ENCODE results near the gene SIN3B.

Gene SIN3B

GRCh38 chr19:16824658-16825311 is 4.4 kb upstream of the SIN3B start:
- DNase-seq (ENCODE audit: low spot score): no peak

GRCh38 chr19:16825312-16826052 is 3.7 kb upstream of the SIN3B start:
- DNase-seq (ENCODE audit: low spot score): no peak

DNA sequence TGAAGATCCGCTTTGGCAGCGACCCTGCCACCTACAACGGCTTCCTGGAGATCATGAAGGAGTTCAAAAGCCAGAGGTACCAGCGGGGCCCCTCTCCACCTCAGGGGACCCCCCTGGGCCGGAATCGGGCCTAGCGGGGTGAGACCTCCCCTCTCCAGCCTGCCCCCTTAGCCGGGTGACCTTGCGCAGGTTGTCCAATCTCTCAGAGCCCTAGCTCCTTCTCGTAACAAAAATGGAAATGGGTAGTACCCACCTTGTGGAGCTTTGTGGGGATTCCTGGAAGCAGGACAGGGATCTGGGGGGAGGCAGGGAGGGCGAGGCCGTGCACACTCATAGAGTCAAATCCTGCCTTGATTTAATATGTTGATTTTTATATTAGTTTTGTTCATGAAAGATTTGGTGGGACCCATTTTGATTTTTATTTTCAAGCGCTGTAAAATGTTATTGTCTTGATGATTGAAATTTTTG is 658 bp downstream of the SIN3B start:
- no peak for DNase-seq (ENCODE audit: low spot score)

- no peak for DNase-seq (ENCODE audit: low spot score)
Observed at GRCh38 chr19:16830679-16831078, 1.5 kb downstream of the SIN3B start.

DNA sequence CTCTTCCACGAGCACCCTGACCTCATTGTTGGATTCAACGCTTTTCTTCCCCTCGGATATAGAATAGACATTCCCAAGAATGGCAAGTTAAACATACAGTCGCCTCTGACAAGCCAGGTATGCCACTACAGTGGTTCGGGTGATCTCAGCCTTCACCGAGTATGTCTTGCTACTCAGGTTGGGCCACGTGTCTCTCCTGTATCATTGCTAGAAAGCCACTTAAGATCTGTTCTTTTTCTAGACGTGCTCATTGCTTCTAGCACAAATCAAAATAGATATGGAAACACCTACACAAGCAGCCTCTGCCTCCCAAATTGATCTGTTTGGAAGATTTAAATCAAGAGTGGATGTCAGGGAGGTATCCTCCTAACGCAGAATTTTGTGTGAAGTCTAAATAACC is 2.3 kb downstream of the SIN3B start:
- DNase-seq (ENCODE audit: low spot score): no peak

- no peak for DNase-seq (ENCODE audit: low spot score)
Observed at GRCh38 chr19:16834747-16835146, 5.5 kb downstream of the SIN3B start.

DNA sequence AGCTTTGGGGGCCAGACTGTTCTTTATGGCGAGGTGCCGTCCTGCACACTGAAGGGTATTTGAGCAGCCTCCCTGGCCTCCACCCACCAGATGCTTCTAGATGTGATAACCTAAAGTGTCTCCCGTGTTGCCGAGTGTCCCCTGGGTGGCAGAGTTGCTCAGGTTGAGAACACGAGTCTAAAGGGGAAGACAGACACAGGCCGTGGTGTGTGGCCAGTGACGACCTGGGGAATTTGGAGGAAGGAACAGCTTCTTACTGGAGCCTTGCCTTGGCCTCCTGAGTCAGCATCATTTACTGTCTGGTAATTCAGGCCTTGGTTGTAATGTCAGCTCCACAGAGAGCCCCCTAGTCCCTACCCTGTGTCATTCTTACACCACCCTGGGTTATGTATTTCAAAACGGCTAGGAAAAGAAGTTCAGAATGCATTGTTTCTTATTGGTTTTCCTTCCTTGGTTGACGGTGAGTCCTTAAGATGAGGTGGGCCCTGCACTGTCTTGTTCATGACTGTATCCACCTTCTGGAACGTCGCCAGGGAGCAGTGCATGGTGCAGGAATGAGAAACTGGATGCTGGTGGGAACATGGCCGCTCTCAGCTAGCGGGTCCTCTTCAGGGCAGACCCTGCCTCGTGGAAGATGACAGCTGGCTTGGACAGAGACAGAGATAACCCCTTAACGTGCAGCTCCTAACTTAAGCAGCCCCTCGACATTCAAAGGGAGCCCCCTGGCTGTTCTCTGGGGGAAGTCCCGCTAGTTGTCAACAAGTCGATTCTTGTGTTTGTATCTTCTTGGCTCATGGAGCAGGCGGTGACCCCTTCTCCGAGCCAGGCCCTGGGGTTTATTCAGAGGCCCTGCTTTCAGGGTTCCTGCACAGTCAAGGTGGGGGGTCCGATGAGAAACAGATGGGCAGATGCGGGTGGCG is 7.2 kb downstream of the SIN3B start:
- DNase-seq (ENCODE audit: low spot score): no peak

- DNase-seq (ENCODE audit: low spot score): no peak
Observed at GRCh38 chr19:16837035-16837362, 7.8 kb downstream of the SIN3B start.

DNA sequence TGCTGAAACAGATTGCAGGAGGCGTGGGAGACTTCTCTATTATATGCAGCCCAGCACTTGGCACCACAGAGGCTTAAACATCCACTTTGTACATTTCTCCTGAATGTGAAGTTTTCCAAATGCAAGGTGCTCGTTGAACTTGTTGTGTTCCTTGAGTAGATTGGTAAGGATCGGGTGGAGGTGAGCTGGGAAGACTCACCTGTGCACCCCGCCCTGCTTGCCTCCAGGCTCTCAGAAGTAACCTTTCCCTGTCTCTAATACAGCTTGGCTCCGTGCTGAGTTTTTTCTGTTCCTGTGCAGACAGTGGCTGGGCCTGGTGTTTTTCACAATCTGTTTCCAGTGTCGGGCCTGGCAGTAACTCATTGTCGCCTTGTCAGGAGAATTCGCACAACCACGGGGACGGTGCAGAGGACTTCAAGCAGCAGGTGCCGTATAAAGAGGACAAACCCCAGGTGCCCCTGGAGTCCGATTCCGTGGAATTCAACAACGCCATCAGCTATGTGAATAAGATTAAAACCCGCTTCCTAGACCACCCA is 12.3 kb downstream of the SIN3B start:
- no peak for DNase-seq (ENCODE audit: low spot score)

DNA sequence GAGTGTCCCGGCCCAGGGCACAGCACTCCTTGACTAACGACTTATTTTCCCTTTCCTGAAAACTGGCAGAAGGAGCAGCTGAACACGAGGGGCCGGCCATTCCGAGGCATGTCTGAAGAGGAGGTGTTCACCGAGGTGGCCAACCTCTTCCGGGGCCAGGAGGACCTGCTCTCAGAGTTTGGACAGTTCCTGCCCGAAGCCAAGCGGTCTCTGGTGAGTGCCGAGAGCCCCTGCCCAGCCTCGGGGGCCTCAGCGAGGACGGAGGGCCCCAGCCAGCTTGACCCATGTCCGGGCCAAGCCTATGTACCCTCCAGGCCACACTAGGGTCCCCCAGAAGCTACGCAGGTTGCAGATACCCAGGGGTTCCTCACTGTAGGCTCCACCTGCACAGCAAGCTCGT is 17.7 kb downstream of the SIN3B start:
- DNase-seq (ENCODE audit: low spot score): no peak

DNA sequence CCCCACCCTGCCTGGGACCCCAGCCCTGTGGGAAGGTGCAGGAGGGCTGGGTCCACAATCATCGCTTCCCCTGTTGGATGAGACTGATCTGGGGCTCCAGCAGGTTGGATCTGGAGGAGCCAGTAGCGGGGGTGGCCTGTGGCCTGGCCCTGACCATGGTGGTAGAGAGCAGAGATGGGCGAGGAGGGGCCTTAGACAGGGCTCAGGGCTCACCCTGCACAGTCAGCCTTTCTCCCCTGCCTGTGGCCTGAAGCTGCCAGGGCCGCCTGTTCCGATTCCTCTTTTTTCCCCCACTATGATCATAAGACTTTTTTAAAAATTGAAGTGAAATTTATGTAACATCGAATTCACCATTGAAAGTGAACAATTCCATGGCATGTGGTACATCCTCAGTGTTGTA is 18.2 kb downstream of the SIN3B start:
- DNase-seq (ENCODE audit: low spot score): no peak

- DNase-seq (ENCODE audit: low spot score): no peak
Observed at GRCh38 chr19:16849168-16849567, 20.0 kb downstream of the SIN3B start.

- no peak for DNase-seq (ENCODE audit: low spot score)
Observed at GRCh38 chr19:16850133-16850532, 20.9 kb downstream of the SIN3B start.

GRCh38 chr19:16851031-16851712 is 22.0 kb downstream of the SIN3B start:
- no peak for DNase-seq (ENCODE audit: low spot score)

DNA sequence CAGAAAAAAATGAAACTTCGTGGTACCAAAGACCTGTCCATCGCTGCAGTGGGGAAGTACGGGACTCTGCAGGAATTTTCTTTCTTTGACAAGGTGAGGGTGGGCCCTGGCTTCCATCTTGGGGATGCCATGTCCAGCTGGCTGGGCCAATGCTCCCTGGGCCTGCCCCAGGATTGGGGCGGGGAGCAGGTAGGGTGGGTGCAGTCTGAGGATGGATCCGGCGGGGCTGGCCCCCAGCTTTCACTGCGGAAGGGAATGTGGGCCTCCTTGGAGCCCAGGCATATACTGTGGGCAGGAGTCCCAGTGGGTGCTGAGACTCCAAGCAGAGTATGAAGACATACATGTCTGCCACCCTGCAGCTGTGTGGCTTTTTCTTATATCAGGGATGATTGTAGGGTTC is 23.9 kb downstream of the SIN3B start:
- DNase-seq (ENCODE audit: low spot score): no peak

DNA sequence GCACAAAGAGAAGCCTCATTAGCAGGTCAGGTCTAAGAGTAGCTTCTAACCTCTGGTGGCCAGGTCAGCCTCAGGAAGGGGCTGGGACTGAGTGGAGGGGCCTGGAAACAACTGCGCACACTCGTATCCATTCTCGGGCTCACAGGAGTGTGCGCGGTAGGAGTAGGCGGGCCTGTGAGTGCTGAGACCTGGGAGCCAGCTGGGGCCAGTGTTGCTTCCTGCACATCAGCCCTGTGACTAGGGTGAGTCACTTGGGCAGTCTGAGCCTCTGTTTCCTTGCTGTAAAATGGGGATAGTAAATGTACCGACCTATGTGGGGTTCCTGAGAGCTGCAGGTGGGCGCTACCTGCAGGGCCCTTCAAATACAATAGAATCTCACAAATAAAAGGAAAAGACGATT is 26.9 kb downstream of the SIN3B start:
- no peak for DNase-seq (ENCODE audit: low spot score)

- no peak for DNase-seq (ENCODE audit: low spot score)
Observed at GRCh38 chr19:16859626-16860025, 30.4 kb downstream of the SIN3B start.

- no peak for DNase-seq (ENCODE audit: low spot score)
Observed at GRCh38 chr19:16860118-16860517, 30.9 kb downstream of the SIN3B start.

- no peak for DNase-seq (ENCODE audit: low spot score)
Observed at GRCh38 chr19:16861011-16861410, 31.8 kb downstream of the SIN3B start.

DNA sequence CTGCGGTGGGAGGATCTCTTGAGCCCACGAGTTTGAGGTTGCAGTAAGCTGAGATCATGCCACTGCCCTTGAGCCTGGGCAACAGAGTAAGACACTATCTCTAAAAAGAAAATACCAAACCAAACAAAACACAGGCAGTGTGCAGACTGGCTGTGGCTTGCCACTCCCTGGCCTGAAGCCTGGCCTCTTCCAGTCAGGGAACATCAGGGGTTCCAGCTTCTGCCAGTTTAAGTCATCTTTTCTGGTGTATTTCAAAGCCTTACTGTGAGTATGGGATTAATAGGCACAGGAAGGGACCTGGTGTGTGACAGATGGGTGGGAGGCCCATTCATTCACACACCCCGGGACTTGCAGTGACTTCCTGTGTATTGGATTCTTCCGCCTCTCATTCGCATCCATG is 32.6 kb downstream of the SIN3B start:
- DNase-seq (ENCODE audit: low spot score): no peak

GRCh38 chr19:16862826-16863415 is 33.7 kb downstream of the SIN3B start:
- no peak for DNase-seq (ENCODE audit: low spot score)

DNA sequence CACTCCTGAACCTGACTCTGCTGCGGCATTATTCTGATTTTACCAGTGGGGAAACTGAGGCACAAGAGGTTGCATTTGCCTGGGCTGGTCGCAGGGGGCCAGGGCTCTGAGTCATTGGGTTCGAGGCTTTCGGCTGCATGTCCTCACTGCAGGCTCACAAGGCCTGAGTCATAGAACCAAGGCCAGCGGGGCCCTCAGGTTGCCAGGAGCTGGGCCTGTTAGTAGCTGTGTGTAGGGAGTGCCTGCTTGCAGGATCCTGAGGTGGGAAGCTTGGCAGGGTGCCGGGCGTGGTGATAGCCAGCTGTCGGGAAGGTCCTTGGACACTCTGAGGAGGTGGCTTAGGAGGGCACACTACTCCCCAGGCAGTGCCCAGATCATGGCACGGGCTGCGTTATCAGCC is 38.0 kb downstream of the SIN3B start:
- no peak for DNase-seq (ENCODE audit: low spot score)

All from HuH-7.5 (cell line).